GM18502 (cell line): Measurements from ENCODE around the gene GPR107.

Experiments used
- ATAC-seq: cut with Tn5 transposase; IDR thresholded peaks from one replicate; pipeline ENCODE4 v1.9.1; 2021; ENCODE audit warnings: mild to moderate bottlenecking; ENCODE audit not compliant: unreplicated experiment, poor library complexity

GPR107 gene

GRCh38 chr9:130177898-130178805 lies 124.4 kb downstream of the GPR107 start:
- ATAC-seq, result no peak

GRCh38 chr9:130179331-130179907 lies 125.7 kb downstream of the GPR107 start:
- no peak for ATAC-seq

GRCh38 chr9:130180516-130180915 lies 126.8 kb downstream of the GPR107 start:
- ATAC-seq, result no peak

- no peak for ATAC-seq
These were observed 128.1 kb downstream of the GPR107 start for GRCh38 chr9:130181678-130182380.

- ATAC-seq, result no peak
These were observed 128.7 kb downstream of the GPR107 start for GRCh38 chr9:130182381-130182909.

- ATAC-seq, result no peak
These were observed 129.5 kb downstream of the GPR107 start for GRCh38 chr9:130183133-130183762.

- no peak for ATAC-seq
These were observed 131.3 kb downstream of the GPR107 start for GRCh38 chr9:130185017-130185416.

GRCh38 chr9:130185490-130186031 lies 131.9 kb downstream of the GPR107 start:
- ATAC-seq, result no peak

GRCh38 chr9:130186051-130186450 lies 132.3 kb downstream of the GPR107 start:
- ATAC-seq, result no peak

- no peak for ATAC-seq
These were observed 133.3 kb downstream of the GPR107 start for GRCh38 chr9:130186839-130187522.

GRCh38 chr9:130187523-130187846 lies 133.8 kb downstream of the GPR107 start:
- no peak for ATAC-seq

GRCh38 chr9:130188860-130189481 lies 135.3 kb downstream of the GPR107 start:
- ATAC-seq, result no peak
